Measurements from ENCODE around the gene ANKRD44. TPM values are rescaled to one million over a fixed set of nuclear protein-coding genes. Genes with fewer than 3 reads are reported as not detected.

The ANKRD44 gene
- total RNA-seq, 1 donor from 2014 or later, result 8.1 TPM

DNA sequence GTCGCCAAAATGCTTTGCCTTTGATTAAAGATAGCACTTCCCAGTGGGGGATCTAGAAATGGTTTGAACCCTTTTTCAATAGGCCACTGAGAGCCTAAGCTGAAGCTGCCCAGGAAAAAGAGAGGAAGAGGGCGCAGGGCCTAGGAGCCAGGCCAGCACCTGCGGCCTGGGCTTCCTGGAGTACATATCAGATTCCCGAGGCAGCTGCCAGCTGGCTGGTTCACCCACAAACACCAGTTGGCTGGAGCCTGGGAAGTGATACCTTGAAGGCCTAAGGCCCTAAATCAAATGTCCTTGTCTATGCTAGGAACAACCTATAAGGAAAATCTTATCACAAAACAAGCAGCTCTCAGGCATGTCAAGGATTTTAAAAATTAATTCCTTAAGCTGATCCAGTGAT, 37.1 kb downstream of the ANKRD44 start:
- no peaks in the 10 kb centered on the region for H3K27me3 Mint-ChIP-seq (ENCODE audit: unreplicated experiment)
- H3K36me3 Mint-ChIP-seq (ENCODE audit: low read depth, unreplicated experiment), result no peaks in the 10 kb centered on the region
- DNase-seq (ENCODE audit: low spot score), result no peak
- H3K9me3 Mint-ChIP-seq (ENCODE audit: unreplicated experiment), result no peaks in the 10 kb centered on the region
- TF ChIP-seq, protein P1, sequence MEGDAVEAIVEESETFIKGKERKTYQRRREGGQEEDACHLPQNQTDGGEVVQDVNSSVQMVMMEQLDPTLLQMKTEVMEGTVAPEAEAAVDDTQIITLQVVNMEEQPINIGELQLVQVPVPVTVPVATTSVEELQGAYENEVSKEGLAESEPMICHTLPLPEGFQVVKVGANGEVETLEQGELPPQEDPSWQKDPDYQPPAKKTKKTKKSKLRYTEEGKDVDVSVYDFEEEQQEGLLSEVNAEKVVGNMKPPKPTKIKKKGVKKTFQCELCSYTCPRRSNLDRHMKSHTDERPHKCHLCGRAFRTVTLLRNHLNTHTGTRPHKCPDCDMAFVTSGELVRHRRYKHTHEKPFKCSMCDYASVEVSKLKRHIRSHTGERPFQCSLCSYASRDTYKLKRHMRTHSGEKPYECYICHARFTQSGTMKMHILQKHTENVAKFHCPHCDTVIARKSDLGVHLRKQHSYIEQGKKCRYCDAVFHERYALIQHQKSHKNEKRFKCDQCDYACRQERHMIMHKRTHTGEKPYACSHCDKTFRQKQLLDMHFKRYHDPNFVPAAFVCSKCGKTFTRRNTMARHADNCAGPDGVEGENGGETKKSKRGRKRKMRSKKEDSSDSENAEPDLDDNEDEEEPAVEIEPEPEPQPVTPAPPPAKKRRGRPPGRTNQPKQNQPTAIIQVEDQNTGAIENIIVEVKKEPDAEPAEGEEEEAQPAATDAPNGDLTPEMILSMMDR (IDR thresholded peaks at IDR 0.05; ENCODE audit: unreplicated experiment), result no peak
- no peak overlapping the region for H3K27ac Mint-ChIP-seq (ENCODE audit: unreplicated experiment)
- H3K4me3 Mint-ChIP-seq (ENCODE audit: unreplicated experiment), result no peak overlapping the region
- H3K4me1 Mint-ChIP-seq (ENCODE audit: unreplicated experiment), result peaks cover 3% of the 10 kb centered on the region

DNA sequence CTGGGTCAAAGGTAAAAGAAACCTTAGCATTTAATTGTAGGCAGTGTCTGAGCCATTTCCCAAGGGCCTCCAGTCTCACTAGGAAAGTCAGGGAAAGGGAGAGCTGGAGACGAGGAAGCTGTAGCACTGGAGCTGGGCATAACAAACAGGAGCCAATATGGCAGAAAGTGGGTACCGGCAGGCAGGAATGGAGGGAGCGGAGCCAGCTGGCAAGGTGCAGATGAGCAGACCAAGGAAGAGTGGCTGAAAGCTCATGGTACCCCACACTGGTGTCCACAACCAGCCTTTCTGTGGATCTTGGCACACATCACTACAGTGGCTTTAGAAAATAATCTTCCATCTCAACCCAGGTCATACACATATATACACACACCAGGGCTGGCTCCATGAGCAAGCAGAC, 40.0 kb downstream of the ANKRD44 start:
- no peak overlapping the region for H3K4me3 Mint-ChIP-seq (ENCODE audit: unreplicated experiment)
- no peak overlapping the region for H3K27ac Mint-ChIP-seq (ENCODE audit: unreplicated experiment)
- H3K36me3 Mint-ChIP-seq (ENCODE audit: low read depth, unreplicated experiment), result no peaks in the 10 kb centered on the region
- no peak for DNase-seq (ENCODE audit: low spot score)
- no peaks in the 10 kb centered on the region for H3K27me3 Mint-ChIP-seq (ENCODE audit: unreplicated experiment)
- peaks cover 8% of the 10 kb centered on the region for H3K4me1 Mint-ChIP-seq (ENCODE audit: unreplicated experiment)
- H3K9me3 Mint-ChIP-seq (ENCODE audit: unreplicated experiment), result no peaks in the 10 kb centered on the region
- TF ChIP-seq, protein P1 (IDR thresholded peaks at IDR 0.05; ENCODE audit: unreplicated experiment), result no peak

DNA sequence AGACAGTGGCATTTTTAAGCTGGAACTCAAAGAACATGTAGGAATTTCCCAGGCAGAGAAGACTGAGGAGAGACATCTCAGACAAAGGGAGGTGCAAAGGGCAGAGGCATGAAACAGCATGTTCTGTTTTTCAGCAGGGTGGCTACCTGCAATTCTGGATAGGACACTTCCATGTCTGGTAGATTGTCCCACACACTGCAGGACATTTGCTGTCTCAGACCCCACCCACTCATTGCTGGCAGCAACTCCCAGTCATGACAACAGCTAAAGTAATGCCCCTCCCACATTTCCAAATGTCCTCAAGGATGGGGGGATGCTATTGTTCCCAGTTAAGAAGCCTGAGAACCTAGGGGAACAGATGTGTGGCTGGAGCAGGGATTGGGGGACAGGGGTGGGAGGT, 40.8 kb downstream of the ANKRD44 start:
- TF ChIP-seq, protein P1 (IDR thresholded peaks at IDR 0.05; ENCODE audit: unreplicated experiment), result no peak
- Mint-ChIP-seq H3K4me1 (ENCODE audit: unreplicated experiment) (peaks cover 8% of the 10 kb centered on the region), H3K27me3 (ENCODE audit: unreplicated experiment) (no peaks in the 10 kb centered on the region), H3K9me3 (ENCODE audit: unreplicated experiment) (no peaks in the 10 kb centered on the region), H3K27ac (ENCODE audit: unreplicated experiment) (no peak overlapping the region), H3K36me3 (ENCODE audit: low read depth, unreplicated experiment) (no peaks in the 10 kb centered on the region), H3K4me3 (ENCODE audit: unreplicated experiment) (no peak overlapping the region)
- DNase-seq (ENCODE audit: low spot score), result no peak

DNA sequence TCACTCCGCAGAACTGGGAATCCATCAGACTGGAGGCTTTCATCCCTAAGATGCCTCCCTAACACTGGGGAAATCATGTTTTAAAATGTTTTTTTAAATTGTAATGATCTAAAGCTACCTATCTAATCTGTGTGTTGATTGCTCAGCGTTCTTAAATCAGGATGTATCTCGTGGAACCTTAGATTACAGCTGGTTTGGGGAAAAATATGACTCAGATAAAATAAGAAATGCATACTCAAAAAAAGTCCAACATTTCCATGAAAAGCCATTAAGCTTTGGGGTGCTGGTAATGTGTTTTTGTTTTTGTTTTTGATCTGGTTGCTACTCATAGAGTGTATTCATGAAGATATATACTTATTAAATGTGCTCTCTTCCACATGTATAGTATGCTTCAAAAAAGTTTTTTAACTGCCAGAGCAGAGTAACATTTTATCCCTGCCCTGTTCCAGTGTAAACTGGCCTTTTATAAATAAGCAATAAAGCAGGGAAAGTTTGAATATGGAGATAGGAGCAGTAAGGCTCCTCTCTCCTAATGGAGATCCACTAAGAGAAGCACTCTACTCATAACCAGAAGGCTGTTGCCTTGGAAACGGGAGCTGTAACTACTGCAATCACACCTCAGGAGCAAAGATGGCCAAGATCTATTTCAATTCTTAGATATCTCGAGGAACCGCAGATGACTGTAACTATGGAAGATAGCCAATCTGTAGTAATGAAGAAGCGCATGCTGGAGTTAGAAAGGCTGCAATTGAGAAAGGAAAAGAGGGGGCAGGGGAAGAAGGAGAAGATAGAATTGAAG, 41.6 kb downstream of the ANKRD44 start:
- DNase-seq (ENCODE audit: low spot score), result no peak
- H3K36me3 Mint-ChIP-seq (ENCODE audit: low read depth, unreplicated experiment), result no peaks in the 10 kb centered on the region

DNA sequence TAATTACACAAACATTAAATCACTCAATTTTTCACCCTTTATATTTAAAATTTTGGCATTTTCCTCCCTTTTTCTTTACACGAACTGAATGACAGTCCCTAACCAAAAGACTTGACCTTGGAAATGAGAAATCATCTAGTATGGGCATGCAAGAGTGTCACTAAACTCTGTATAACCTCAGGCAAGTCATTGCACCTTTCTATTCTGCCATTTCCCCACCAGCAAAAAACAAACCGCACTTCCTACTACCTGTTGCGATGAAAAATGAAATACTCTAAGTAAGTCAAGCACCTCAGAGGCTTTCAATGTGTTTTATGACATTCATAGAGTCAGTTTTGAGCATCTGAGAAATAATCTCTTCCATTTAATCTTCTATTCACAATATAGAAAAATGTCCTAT, 44.1 kb downstream of the ANKRD44 start:
- TF ChIP-seq, protein P1 (IDR thresholded peaks at IDR 0.05; ENCODE audit: unreplicated experiment), result no peak
- H3K27ac Mint-ChIP-seq (ENCODE audit: unreplicated experiment), result no peak overlapping the region
- H3K27me3 Mint-ChIP-seq (ENCODE audit: unreplicated experiment), result no peaks in the 10 kb centered on the region
- H3K36me3 Mint-ChIP-seq (ENCODE audit: low read depth, unreplicated experiment), result no peaks in the 10 kb centered on the region
- H3K9me3 Mint-ChIP-seq (ENCODE audit: unreplicated experiment), result no peaks in the 10 kb centered on the region
- peaks cover 33% of the 10 kb centered on the region for H3K4me1 Mint-ChIP-seq (ENCODE audit: unreplicated experiment)
- no peak for DNase-seq (ENCODE audit: low spot score)
- H3K4me3 Mint-ChIP-seq (ENCODE audit: unreplicated experiment), result no peak overlapping the region

More for the DNA sequence above, 41.6 kb downstream of the ANKRD44 start:
- Mint-ChIP-seq H3K4me3 (ENCODE audit: unreplicated experiment) (no peak overlapping the region), H3K4me1 (ENCODE audit: unreplicated experiment) (peaks cover 15% of the 10 kb centered on the region), H3K27me3 (ENCODE audit: unreplicated experiment) (no peaks in the 10 kb centered on the region), H3K27ac (ENCODE audit: unreplicated experiment) (no peak overlapping the region), H3K9me3 (ENCODE audit: unreplicated experiment) (no peaks in the 10 kb centered on the region)
- TF ChIP-seq, protein P1 (IDR thresholded peaks at IDR 0.05; ENCODE audit: unreplicated experiment), result no peak
